ENCODE measurements around the gene MORC1. TPM values are rescaled to one million over a fixed set of nuclear protein-coding genes. Genes with fewer than 3 reads are reported as not detected.

Gene MORC1
- total and polyA plus RNA-seq, 3 donors from 2014 or later = 15.4 to 19.4 (median 16.0) TPM

- 81 to 83% methylated on average over 5 of the region's 5 CpGs for WGBS, 2 donors
- Histone ChIP-seq H3K4me1 (no peaks in the 10 kb centered on the region), H3K27ac (no peak overlapping the region), H3K27me3 (no peaks in the 10 kb centered on the region), H3K36me3 (ENCODE audit: low read depth, missing control alignments) (no peaks in the 10 kb centered on the region), H3K9me3 (no peaks in the 10 kb centered on the region), H3K4me3 (no peak overlapping the region)
- intact Hi-C loops (cut with DNase I; ENCODE audit: low total_unique reads) = no loop called here
- DNase-seq = no peak
- TF ChIP-seq POLR2A (IDR thresholded peaks at IDR 0.05) = no peak
- TF ChIP-seq, protein P1, sequence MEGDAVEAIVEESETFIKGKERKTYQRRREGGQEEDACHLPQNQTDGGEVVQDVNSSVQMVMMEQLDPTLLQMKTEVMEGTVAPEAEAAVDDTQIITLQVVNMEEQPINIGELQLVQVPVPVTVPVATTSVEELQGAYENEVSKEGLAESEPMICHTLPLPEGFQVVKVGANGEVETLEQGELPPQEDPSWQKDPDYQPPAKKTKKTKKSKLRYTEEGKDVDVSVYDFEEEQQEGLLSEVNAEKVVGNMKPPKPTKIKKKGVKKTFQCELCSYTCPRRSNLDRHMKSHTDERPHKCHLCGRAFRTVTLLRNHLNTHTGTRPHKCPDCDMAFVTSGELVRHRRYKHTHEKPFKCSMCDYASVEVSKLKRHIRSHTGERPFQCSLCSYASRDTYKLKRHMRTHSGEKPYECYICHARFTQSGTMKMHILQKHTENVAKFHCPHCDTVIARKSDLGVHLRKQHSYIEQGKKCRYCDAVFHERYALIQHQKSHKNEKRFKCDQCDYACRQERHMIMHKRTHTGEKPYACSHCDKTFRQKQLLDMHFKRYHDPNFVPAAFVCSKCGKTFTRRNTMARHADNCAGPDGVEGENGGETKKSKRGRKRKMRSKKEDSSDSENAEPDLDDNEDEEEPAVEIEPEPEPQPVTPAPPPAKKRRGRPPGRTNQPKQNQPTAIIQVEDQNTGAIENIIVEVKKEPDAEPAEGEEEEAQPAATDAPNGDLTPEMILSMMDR (IDR thresholded peaks at IDR 0.05) = no peak
Measured at GRCh38 chr3:109098079-109098644, 19.8 kb downstream of the MORC1 start.

- WGBS, 2 donors = 92 to 97% methylated on average over 1 of the region's 1 CpG
- H3K9me3 ChIP-seq = no peaks in the 10 kb centered on the region
- H3K4me3 ChIP-seq = no peak overlapping the region
- H3K27ac ChIP-seq = no peak overlapping the region
- DNase-seq = no peak
- H3K36me3 ChIP-seq (ENCODE audit: low read depth, missing control alignments) = no peaks in the 10 kb centered on the region
- no peak for TF ChIP-seq POLR2A (IDR thresholded peaks at IDR 0.05)
- H3K27me3 ChIP-seq = no peaks in the 10 kb centered on the region
- intact Hi-C loops (cut with DNase I; ENCODE audit: low total_unique reads) = no loop called here
- no peaks in the 10 kb centered on the region for H3K4me1 ChIP-seq
Measured at GRCh38 chr3:109095166-109095565, 22.8 kb downstream of the MORC1 start.

DNA sequence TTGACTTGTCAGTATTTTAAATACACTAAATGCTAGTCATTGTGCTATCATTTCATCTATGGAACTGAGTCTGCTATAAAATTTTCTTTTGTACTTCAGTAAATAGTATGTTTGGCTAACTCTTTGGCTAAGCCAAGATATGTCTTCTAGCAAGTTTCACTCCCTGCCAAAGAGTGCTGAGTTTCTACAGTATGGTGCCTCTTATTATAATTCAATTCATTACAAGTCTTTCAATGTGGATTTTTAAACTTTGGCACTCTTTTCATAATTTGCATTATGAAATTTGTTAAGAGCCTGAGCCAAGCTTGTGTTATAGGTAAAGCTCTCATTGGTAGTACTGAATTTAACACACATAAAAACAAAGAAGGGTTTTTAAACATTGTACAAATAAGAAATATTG is 24.4 kb downstream of the MORC1 start:
- Histone ChIP-seq H3K4me3 (no peak overlapping the region), H3K9me3 (no peaks in the 10 kb centered on the region), H3K36me3 (ENCODE audit: low read depth, missing control alignments) (no peaks in the 10 kb centered on the region), H3K27ac (no peak overlapping the region), H3K27me3 (no peaks in the 10 kb centered on the region), H3K4me1 (no peaks in the 10 kb centered on the region)
- no peak for DNase-seq
- intact Hi-C loops (cut with DNase I; ENCODE audit: low total_unique reads) = no loop called here
- TF ChIP-seq POLR2A (IDR thresholded peaks at IDR 0.05) = no peak
- TF ChIP-seq, protein P1 (IDR thresholded peaks at IDR 0.05) = no peak

GRCh38 chr3:109091846-109092245 is 26.1 kb downstream of the MORC1 start:
- 21 to 25% methylated on average over 2 of the region's 2 CpGs for WGBS, 2 donors

GRCh38 chr3:109089265-109089664 is 28.7 kb downstream of the MORC1 start:
- WGBS, 2 donors = 92 to 97% methylated on average over 1 of the region's 1 CpG
- TF ChIP-seq POLR2A (IDR thresholded peaks at IDR 0.05) = no peak
- TF ChIP-seq, protein P1 (IDR thresholded peaks at IDR 0.05) = no peak
- no peak overlapping the region for H3K4me3 ChIP-seq

More at GRCh38 chr3:109091846-109092245, 26.1 kb downstream of the MORC1 start:
- Histone ChIP-seq H3K36me3 (ENCODE audit: low read depth, missing control alignments) (no peaks in the 10 kb centered on the region), H3K9me3 (no peaks in the 10 kb centered on the region), H3K4me3 (no peak overlapping the region), H3K27me3 (no peaks in the 10 kb centered on the region), H3K27ac (no peak overlapping the region), H3K4me1 (no peaks in the 10 kb centered on the region)
- TF ChIP-seq, protein P1 (IDR thresholded peaks at IDR 0.05) = no peak
- no peak for TF ChIP-seq POLR2A (IDR thresholded peaks at IDR 0.05)
- DNase-seq = no peak
- intact Hi-C loops (cut with DNase I; ENCODE audit: low total_unique reads) = no loop called here

More at GRCh38 chr3:109089265-109089664, 28.7 kb downstream of the MORC1 start:
- no peak overlapping the region for H3K27ac ChIP-seq
- intact Hi-C loops (cut with DNase I; ENCODE audit: low total_unique reads) = no loop called here
- H3K4me1 ChIP-seq = no peaks in the 10 kb centered on the region
- no peaks in the 10 kb centered on the region for H3K27me3 ChIP-seq
- no peaks in the 10 kb centered on the region for H3K36me3 ChIP-seq (ENCODE audit: low read depth, missing control alignments)
- no peaks in the 10 kb centered on the region for H3K9me3 ChIP-seq
- DNase-seq = no peak

Measured in testis (tissue), 3 donors.